Liver (tissue), 9 donors: ENCODE data around the gene PRSS22. TPM values are rescaled to one million over a fixed set of nuclear protein-coding genes. Genes with fewer than 3 reads are reported as not detected.

Experiments used
- DNase-seq: peaks from one replicate; pipeline ENCODE4 v3.0.0-alpha.2; 2017; ENCODE audit warnings: low spot score
- H3K27ac ChIP-seq, 2 donors: one replicate each; pipeline ENCODE4 v1.7.0; 2013; ENCODE audit warnings: inconsistent platforms in 2 of 2, low read length in 2 of 2, control low read depth in 1 of 2, low read depth in 1 of 2, mild to moderate bottlenecking in 1 of 2
- H3K27me3 ChIP-seq, 4 donors: one replicate each; pipeline versions ENCODE4 v1.6.1 to v1.7.0; 2013; ENCODE audit warnings: low read length in 3 of 4, inconsistent platforms in 1 of 4, mild to moderate bottlenecking in 1 of 4, moderate library complexity in 1 of 4; ENCODE audit not compliant: control insufficient read depth in 4 of 4, insufficient read depth in 4 of 4
- H3K36me3 ChIP-seq, 4 donors: one replicate each; pipeline versions ENCODE4 v1.6.1 to v1.7.0; 2013; ENCODE audit warnings: low read length in 3 of 4, mild to moderate bottlenecking in 3 of 4, low read depth in 1 of 4, moderate library complexity in 1 of 4; ENCODE audit not compliant: control insufficient read depth in 4 of 4, insufficient read depth in 3 of 4
- H3K4me1 ChIP-seq, 4 donors: one replicate each; pipeline versions ENCODE4 v1.6.1 to v1.7.0; 2013; ENCODE audit warnings: low read length in 3 of 4, mild to moderate bottlenecking in 3 of 4, moderate library complexity in 1 of 4; ENCODE audit not compliant: control insufficient read depth in 4 of 4, insufficient read depth in 4 of 4
- H3K4me3 ChIP-seq, 3 donors: one replicate each; pipeline versions ENCODE4 v1.6.1 to v1.7.0; 2013; ENCODE audit warnings: low read length in 3 of 3, control low read depth in 1 of 3, low read depth in 1 of 3, mild to moderate bottlenecking in 1 of 3
- H3K9ac ChIP-seq, 2 donors: one replicate each; pipeline ENCODE4 v1.7.0; 2013; ENCODE audit warnings: low read length in 2 of 2, mild to moderate bottlenecking in 2 of 2, moderate library complexity in 2 of 2, control low read depth in 1 of 2, low read depth in 1 of 2
- H3K9me3 ChIP-seq, 4 donors: one replicate each; pipeline versions ENCODE4 v1.6.1 to v1.7.0; 2013; ENCODE audit warnings: low read length in 3 of 4; ENCODE audit not compliant: control insufficient read depth in 4 of 4
- EGR1 ChIP-seq, 2 donors: IDR thresholded peaks; 2 replicates each; pipeline ENCODE4 v1.6.1; 2016 to 2018; ENCODE audit warnings: antibody characterized with exemption in 2 of 2, low read depth in 2 of 2
- FOXA2 ChIP-seq: IDR thresholded peaks from 2 replicates; pipeline ENCODE4 v1.6.1; 2016; ENCODE audit warnings: antibody characterized with exemption
- GABPA ChIP-seq, 2 donors: IDR thresholded peaks in 1 of 2; conservative IDR thresholded peaks in 1 of 2; 2 replicates each; pipeline ENCODE4 v1.6.1; 2016; ENCODE audit warnings: antibody characterized with exemption in 2 of 2, mild to moderate bottlenecking in 1 of 2, moderate library complexity in 1 of 2
- HNF4G ChIP-seq: IDR thresholded peaks from 2 replicates; pipeline ENCODE4 v1.6.1; 2016; ENCODE audit warnings: antibody characterized with exemption
- NR2F2 ChIP-seq: IDR thresholded peaks from 2 replicates; pipeline ENCODE4 v1.6.1; 2016; ENCODE audit warnings: antibody characterized with exemption
- RAD21 ChIP-seq, 2 donors: IDR thresholded peaks; 2 replicates each; pipeline ENCODE4 v1.6.1; 2016; ENCODE audit warnings: antibody characterized with exemption in 2 of 2, mild to moderate bottlenecking in 2 of 2
- REST ChIP-seq: IDR thresholded peaks from 2 replicates; pipeline ENCODE4 v1.6.1; 2016; ENCODE audit warnings: antibody characterized with exemption, mild to moderate bottlenecking
- RXRA ChIP-seq, 2 donors: IDR thresholded peaks; 2 replicates each; pipeline ENCODE4 v1.6.1; 2017 to 2018; ENCODE audit warnings: antibody characterized with exemption in 2 of 2, mild to moderate bottlenecking in 1 of 2
- SP1 ChIP-seq: IDR thresholded peaks from 2 replicates; pipeline ENCODE4 v1.6.1; 2018; ENCODE audit warnings: antibody characterized with exemption, mild to moderate bottlenecking
- YY1 ChIP-seq: IDR thresholded peaks from 2 replicates; pipeline ENCODE4 v1.6.1; 2016; ENCODE audit warnings: antibody characterized with exemption, mild to moderate bottlenecking
- WGBS: extraction: QIAGEN DNeasy Blood & Tissue Kit; methylation state at CpG from one replicate; pipeline ENCODE4 v1.1.7; 2013; 5-methylcytosine and 5-hydroxymethylcytosine counted together
- polyA plus RNA-seq, 2 donors: library from polyadenylated mRNA; stranded (reverse) in 1 of 2; unstranded in 1 of 2; fragments of 200-250 nt in 1 of 2; fragments of >200 nt in 1 of 2; fragmentation: Nextera tagmentation in 1 of 2; extraction: Ambion mirVana in 1 of 2; gene quantifications; one replicate each; pipeline versions ENCODE4 v1.2.1 to v1.2.3, GENCODE V29; 2013 to 2015
- total RNA-seq, 2 donors: library from RNA; depleted of rRNA; stranded (reverse); fragments of >200 nt; gene quantifications; one replicate each; pipeline ENCODE4 v1.2.3, GENCODE V29; 2014
- TF ChIP-seq, protein P1 (sequence below): IDR thresholded peaks from 2 replicates; pipeline ENCODE4 v1.6.1; 2016; ENCODE audit warnings: antibody characterized with exemption
- TF ChIP-seq, protein P2 (sequence below): fragments of 150-350 bp; IDR thresholded peaks from 2 replicates; pipeline ENCODE4 v1.5.1; 2017; ENCODE audit warnings: improper control_type of control experiment, low read depth, low read length; ENCODE audit not compliant: missing input control
- donor health status: healthy.
- donor health status: healthy.
- donor health status: healthy.
- donor health status: healthy.
- donor health status: healthy.

The PRSS22 gene
- total and polyA plus RNA-seq, 4 donors = 0.23 to 1.1 (median 0.32) TPM; not detected in 1

DNA sequence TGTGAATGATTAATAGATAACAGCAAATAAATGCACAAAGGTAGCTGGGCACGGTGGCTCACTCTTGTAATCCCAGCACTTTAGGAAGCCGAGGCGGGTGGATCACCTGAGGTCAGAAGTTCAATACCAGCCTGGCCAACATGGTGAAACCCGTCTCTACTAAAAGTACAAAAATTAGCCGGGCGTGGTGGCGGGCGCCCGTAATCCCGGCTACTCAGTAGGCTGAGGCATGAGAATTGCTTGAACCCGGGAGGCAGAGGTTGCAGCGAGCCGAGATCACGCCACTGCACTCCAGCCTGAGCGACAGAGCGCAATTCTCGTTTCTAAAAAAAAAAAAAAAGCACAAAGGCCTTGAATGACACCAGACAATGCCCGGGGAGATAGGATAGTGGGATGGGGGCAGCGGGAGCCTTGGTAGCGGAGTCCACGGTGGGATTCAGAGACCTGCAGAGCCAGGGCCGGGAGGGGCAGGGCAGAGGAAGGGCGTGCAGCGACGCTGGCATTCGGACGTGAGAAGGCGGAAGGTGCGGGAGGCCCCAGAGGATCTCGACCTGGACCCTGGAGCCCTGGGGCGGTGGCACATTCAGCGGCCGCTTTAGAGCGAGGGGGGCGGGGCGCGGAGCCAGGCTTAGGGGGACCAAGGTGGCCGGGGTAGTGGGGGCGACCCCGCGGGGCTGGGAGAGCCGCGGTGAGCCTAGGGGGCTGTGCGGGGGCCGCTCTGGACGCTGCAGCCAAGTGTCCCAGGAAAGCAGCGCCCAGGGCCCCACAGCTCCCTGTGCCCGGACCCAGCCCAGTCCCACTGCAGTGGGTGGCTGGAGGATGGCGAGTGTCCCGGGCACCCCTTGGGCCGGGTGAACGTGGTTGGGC is 24.0 kb upstream of the PRSS22 start:
- H3K27ac ChIP-seq = peak overlapping the region; percentile 66 to 72
- H3K4me1 ChIP-seq = peaks cover 0 to 4% (median 2%) of the 10 kb centered on the region in 4 donors
- peak overlapping the region; percentile 23 to 74 (median 69) for H3K4me3 ChIP-seq
- WGBS = 10% methylated on average over 52 of the region's 52 CpGs
- H3K27me3 ChIP-seq = no peaks in the 10 kb centered on the region
- TF ChIP-seq EGR1 (IDR thresholded peaks at IDR 0.05; ENCODE audit: low read depth in 2 of 2) (no peak), SP1 (peak; percentile 18)
- no peaks in the 10 kb centered on the region for H3K36me3 ChIP-seq
- no peak overlapping the region for H3K9ac ChIP-seq
- peaks cover 2 to 7% (median 5%) of the 10 kb centered on the region in 4 donors for H3K9me3 ChIP-seq
- DNase-seq = no peak

GRCh38 chr16:2879854-2880508 is 22.0 kb upstream of the PRSS22 start:
- TF ChIP-seq REST = no peak
- no peak for TF ChIP-seq NR2F2
- no peak for TF ChIP-seq RXRA (IDR thresholded peaks at IDR 0.05)
- TF ChIP-seq RAD21 (IDR thresholded peaks at IDR 0.05) = no peak
- TF ChIP-seq HNF4G = no peak
- TF ChIP-seq, protein P1, sequence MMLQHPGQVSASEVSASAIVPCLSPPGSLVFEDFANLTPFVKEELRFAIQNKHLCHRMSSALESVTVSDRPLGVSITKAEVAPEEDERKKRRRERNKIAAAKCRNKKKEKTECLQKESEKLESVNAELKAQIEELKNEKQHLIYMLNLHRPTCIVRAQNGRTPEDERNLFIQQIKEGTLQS = no peak
- no peak for TF ChIP-seq FOXA2
- no peak for TF ChIP-seq YY1
- TF ChIP-seq GABPA (IDR thresholded peaks at IDR 0.05 in 1 of 2, conservative IDR thresholded peaks at IDR 0.05 in 1 of 2) = no peak
- TF ChIP-seq, protein P2, sequence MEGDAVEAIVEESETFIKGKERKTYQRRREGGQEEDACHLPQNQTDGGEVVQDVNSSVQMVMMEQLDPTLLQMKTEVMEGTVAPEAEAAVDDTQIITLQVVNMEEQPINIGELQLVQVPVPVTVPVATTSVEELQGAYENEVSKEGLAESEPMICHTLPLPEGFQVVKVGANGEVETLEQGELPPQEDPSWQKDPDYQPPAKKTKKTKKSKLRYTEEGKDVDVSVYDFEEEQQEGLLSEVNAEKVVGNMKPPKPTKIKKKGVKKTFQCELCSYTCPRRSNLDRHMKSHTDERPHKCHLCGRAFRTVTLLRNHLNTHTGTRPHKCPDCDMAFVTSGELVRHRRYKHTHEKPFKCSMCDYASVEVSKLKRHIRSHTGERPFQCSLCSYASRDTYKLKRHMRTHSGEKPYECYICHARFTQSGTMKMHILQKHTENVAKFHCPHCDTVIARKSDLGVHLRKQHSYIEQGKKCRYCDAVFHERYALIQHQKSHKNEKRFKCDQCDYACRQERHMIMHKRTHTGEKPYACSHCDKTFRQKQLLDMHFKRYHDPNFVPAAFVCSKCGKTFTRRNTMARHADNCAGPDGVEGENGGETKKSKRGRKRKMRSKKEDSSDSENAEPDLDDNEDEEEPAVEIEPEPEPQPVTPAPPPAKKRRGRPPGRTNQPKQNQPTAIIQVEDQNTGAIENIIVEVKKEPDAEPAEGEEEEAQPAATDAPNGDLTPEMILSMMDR = no peak
- no peak for TF ChIP-seq EGR1 (IDR thresholded peaks at IDR 0.05; ENCODE audit: low read depth in 2 of 2)
- Histone ChIP-seq H3K4me3 (no peak overlapping the region), H3K4me1 (peaks cover 0 to 4% (median 2%) of the 10 kb centered on the region in 4 donors), H3K27me3 (no peaks in the 10 kb centered on the region), H3K9ac (no peak overlapping the region), H3K27ac (no peak overlapping the region), H3K36me3 (no peaks in the 10 kb centered on the region), H3K9me3 (peaks cover 2 to 7% (median 5%) of the 10 kb centered on the region in 4 donors)
- WGBS = 89% methylated on average over 6 of the region's 6 CpGs
- DNase-seq = no peak
